Measurements from ENCODE around the gene SLC49A3.

DNA sequence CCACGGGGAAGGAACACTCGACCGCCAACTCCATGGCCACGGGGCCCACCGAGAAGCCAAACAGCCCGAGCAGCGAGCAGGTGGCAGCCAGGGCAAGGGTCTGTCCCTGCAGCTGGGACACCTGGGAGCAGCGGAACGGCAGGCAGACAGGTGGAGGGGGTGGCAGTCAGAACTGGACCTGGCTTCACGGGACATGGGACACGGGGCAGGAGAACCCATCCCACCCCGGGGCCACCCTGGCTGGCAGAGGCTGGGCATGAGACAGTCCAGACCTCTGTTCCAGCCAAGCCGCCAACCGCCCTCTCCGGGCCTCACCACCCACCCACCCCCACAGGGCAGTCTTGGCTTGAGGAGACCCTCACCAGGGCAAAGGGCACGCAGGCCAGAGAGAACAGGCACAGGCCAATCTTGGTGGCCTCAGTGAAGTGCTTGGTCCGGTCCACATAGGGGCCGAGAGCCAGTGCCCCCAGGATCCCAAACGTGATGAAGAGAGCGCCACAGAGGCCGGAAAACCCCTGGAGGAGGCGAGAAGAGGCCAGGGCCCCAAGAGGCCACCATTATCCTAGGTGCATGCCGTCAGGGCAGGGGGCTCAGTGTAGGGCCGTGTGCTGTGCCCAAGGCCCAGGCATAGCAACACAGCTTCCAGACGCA, 5.6 kb downstream of the SLC49A3 start:
- TF ChIP-seq, protein P1, sequence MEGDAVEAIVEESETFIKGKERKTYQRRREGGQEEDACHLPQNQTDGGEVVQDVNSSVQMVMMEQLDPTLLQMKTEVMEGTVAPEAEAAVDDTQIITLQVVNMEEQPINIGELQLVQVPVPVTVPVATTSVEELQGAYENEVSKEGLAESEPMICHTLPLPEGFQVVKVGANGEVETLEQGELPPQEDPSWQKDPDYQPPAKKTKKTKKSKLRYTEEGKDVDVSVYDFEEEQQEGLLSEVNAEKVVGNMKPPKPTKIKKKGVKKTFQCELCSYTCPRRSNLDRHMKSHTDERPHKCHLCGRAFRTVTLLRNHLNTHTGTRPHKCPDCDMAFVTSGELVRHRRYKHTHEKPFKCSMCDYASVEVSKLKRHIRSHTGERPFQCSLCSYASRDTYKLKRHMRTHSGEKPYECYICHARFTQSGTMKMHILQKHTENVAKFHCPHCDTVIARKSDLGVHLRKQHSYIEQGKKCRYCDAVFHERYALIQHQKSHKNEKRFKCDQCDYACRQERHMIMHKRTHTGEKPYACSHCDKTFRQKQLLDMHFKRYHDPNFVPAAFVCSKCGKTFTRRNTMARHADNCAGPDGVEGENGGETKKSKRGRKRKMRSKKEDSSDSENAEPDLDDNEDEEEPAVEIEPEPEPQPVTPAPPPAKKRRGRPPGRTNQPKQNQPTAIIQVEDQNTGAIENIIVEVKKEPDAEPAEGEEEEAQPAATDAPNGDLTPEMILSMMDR (conservative IDR thresholded peaks at IDR 0.05; ENCODE audit: low read length): no peak
- TF ChIP-seq EZH2phosphoT487 (IDR thresholded peaks at IDR 0.05; ENCODE audit: borderline replicate concordance): no peak
